H1 (cell line): ENCODE results near the gene CAST.

Experiments used
- ASH2L ChIP-seq: fragments of 200-600, 300-600 bp; sonication (generic); IDR thresholded peaks from one replicate; pipeline ENCODE4 v1.7.1; 2017; ENCODE audit warnings: low read length
- CTCF ChIP-seq, 3 experiments: IDR thresholded peaks; 1 replicate in 2 of 3; 2 replicates in 1 of 3; pipeline versions ENCODE4 v1.5.1 to v1.6.1; 2011; ENCODE audit warnings: low read length in 3 of 3, mild to moderate bottlenecking in 3 of 3, inconsistent platforms in 2 of 3, low read depth in 1 of 3, moderate library complexity in 1 of 3; ENCODE audit not compliant: insufficient read depth in 1 of 3; ENCODE audit errors: control extremely low read depth in 1 of 3
- E2F6 ChIP-seq: IDR thresholded peaks from 2 replicates; pipeline ENCODE4 v1.6.1; 2012; ENCODE audit warnings: inconsistent platforms
- EGR1 ChIP-seq: IDR thresholded peaks from 2 replicates; pipeline ENCODE4 v1.6.1; 2011; ENCODE audit warnings: low read depth, low read length, borderline replicate concordance
- NANOG ChIP-seq: IDR thresholded peaks from 2 replicates; pipeline ENCODE4 v1.6.1; 2011; ENCODE audit warnings: low read length, low read depth, mild to moderate bottlenecking, inconsistent platforms; ENCODE audit not compliant: insufficient read depth, poor library complexity, severe bottlenecking
- RAD21 ChIP-seq, 2 experiments: IDR thresholded peaks in 1 of 2; conservative IDR thresholded peaks in 1 of 2; 2 replicates each; pipeline ENCODE4 v1.6.1; 2011; ENCODE audit warnings: low read depth in 2 of 2, low read length in 2 of 2, improper control_type of control experiment in 1 of 2, inconsistent platforms in 1 of 2, mild to moderate bottlenecking in 1 of 2, moderate library complexity in 1 of 2
- RFX5 ChIP-seq: IDR thresholded peaks from 2 replicates; pipeline ENCODE4 v1.6.1; 2011; ENCODE audit warnings: low read depth, low read length, improper control_type of control experiment, borderline replicate concordance
- SIN3A ChIP-seq, 2 experiments: IDR thresholded peaks in 1 of 2; conservative IDR thresholded peaks in 1 of 2; 2 replicates each; pipeline ENCODE4 v1.6.1; 2011 to 2012; ENCODE audit warnings: low read length in 2 of 2, improper control_type of control experiment in 1 of 2, low read depth in 1 of 2, mild to moderate bottlenecking in 1 of 2

- no peak for TF ChIP-seq CTCF (IDR thresholded peaks at IDR 0.05; ENCODE audit: control extremely low read depth in 1 of 3, insufficient read depth in 1 of 3, low read depth in 1 of 3, low read length in 3 of 3)
- no peak for TF ChIP-seq E2F6
- no peak for TF ChIP-seq RFX5
- TF ChIP-seq ASH2L, result no peak
- TF ChIP-seq SIN3A (conservative IDR thresholded peaks at IDR 0.05 in 1 of 2, IDR thresholded peaks at IDR 0.05 in 1 of 2; ENCODE audit: low read depth in 1 of 2, low read length in 2 of 2), result no peak
- TF ChIP-seq NANOG, result no peak
- TF ChIP-seq RAD21 (IDR thresholded peaks at IDR 0.05 in 1 of 2, conservative IDR thresholded peaks at IDR 0.05 in 1 of 2; ENCODE audit: low read depth in 2 of 2, low read length in 2 of 2), result no peak
- no peak for TF ChIP-seq EGR1
Observed at GRCh38 chr5:96669909-96670308, 7.7 kb downstream of the CAST start.
